UCSD-AML1 (cell line): ENCODE measurements around the gene EFCAB6.
"Not testable (repeated sequence)": the region's sequence is repeated elsewhere in the genome, so short reads cannot be mapped to it uniquely, and the experiment has no call there.

Source experiments
- DNase-seq: peaks from one replicate; lab custom pipeline; 2025; ENCODE audit not compliant: unreplicated experiment; lab: John Stamatoyannopoulos, UW

The EFCAB6 gene

DNA sequence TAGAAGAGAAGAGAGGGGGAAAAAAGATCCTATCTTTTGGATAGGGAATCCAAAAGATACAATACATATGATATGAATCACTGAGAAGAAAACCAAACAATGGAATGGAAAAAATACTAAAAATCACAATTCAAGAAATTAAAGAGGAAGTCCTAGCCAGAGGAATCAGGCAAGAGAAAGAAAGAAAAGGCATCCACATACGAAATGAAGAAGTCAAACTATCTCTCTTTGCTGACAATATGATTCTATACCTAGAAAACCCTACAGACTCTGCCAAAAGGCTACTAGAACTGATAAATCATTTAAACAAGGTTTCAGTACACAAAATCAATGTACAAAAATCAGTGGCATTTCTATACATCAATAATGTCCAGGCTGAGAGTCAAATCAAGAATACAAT, 91.4 kb downstream of the EFCAB6 start:
- no peak for DNase-seq

DNA sequence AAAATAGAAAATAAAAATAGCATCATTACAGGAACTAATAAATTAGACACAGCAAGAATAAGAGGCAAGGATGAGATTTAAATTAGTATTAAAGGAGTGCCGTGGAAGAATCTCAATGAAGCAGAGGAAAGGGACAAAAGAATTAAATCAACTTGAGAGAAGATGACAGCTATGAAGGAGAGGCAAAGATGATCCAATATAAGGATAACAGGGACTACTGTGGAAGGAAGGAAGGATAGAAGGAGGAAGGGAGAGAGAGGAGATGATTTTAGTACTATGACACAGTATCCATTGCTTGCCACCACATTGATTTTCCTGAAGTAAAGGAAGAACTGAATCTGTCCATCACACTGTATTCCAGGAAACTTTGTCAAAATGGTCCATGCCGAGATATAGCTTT, 98.0 kb downstream of the EFCAB6 start:
- DNase-seq, result no peak

DNA sequence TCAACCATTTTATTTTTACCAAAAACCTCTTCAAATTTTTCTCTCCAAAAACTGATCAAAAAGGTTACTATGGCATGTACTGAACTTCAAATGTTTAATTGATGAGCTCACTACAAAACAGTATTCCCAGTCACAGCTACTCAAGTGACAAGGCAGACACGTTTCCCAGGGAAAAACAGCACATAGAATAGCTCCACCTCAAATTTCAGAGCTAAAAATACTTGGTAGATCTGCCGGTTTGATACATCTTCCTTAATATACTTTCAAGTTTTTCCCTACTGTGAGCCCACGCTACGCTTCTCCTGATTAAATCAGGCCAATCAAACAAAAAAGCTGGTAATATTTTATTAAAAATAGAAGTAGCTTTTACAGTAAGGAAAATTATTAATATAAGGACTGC, 100.4 kb downstream of the EFCAB6 start:
- no peak for DNase-seq

DNA sequence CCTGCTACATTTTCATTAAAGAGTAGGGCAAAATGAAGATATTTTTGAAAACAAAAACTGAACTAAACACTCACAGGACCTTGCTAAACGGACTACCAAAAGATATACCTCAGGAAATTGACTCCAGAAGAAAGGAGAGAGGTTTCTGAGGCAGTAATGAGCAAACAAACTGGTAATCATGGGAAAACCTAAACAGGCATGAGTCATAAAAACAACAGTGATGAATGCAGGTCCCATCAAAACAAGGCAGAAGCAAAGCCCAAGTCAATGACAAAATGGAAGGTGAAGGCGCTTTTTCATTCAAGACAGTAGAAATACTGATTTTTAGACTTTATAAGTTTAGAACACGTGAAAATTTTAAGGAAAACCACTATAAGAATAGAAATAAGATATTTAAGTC, 104.5 kb downstream of the EFCAB6 start:
- DNase-seq, result no peak

DNA sequence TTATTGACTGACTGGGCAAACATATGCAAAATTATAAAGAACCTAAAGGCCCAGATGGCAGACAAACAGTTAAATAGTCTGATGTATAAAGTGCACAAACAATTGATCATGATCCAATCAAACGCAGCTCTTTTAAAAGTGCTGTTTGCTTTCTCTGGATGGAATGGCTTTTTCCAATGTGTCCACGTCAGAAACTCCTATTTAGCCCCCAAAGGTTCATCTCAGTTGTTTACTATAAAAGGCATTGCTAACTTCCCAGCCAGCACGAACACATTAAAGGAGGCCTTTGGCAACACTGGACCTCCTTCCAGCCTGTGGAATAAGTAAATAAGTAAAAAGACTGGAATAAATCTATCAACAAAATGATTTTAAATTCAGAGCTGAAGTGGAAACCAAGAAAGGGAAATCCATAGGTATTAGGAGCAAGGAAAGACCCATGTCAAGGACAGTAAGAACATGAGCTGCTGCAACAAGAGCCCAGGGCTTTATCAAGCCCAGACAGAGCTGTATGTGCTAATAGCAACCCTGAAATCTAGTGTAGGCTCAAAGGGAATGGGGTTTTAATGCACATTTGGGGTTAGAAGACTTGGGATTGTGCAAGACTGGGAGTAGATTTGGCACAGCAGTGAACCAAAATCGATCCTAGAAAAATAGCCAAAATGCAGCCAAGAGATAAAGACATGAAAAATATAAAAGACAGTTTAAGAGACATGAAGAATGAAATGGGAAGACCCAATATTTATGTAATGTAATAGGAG, 105.4 kb downstream of the EFCAB6 start:
- DNase-seq, result no peak

DNA sequence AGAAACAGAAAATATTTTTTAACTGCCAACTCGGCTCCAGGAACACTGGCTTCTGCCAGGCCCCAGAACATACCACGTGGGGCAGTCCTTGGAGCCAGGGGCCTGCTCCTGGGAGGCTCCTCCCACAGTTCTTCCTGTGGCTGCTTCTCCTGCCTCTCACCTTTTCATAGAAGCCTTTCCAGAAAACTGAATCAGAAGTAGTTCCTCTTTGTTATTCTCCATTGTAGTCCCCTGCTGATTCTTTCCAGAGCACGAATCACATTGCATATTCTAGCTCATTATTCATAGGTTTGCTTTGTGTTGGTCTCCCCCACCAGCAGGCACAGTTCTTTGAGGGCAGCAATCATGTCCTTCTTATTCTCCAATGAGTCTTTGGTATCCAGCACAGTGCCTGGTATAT, 106.0 kb downstream of the EFCAB6 start:
- no peak for DNase-seq

DNA sequence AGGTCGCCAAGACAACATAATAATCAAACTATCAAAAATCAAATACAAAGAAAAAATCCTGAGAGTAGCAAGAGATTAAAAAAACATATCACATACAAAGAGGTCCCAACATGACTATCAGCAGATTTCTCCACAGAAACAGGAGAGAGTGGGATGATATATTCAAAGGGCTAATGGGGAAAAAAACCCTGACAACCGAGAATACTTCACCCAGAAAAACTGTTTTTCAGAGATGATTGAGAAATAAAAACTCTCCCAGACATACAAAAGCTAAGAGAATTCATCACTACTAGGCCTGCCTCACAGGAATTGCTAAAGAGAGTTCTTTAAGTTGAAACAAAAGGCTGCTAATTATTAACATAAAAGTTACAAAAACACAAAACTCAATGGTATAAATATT, 108.1 kb downstream of the EFCAB6 start:
- DNase-seq, result no peak

DNA sequence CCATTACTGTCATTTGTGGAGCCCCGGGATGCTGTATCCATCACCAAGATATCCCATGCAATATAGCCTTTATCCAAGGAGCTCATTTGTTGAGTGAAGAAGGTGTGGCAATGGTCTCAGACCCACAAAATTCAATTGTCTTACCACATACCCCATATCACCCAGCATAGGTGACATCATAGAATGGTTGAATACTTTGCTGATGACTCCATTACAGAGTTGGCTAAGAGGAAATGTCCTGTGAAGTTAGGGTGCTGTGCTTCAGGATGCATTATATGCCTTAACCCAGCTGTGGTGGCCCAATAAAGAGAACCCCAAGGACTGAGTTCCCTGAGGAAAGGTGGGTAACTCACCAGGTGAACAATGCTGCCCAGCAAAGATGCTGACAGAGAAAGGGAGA, 113.7 kb downstream of the EFCAB6 start:
- no peak for DNase-seq

DNA sequence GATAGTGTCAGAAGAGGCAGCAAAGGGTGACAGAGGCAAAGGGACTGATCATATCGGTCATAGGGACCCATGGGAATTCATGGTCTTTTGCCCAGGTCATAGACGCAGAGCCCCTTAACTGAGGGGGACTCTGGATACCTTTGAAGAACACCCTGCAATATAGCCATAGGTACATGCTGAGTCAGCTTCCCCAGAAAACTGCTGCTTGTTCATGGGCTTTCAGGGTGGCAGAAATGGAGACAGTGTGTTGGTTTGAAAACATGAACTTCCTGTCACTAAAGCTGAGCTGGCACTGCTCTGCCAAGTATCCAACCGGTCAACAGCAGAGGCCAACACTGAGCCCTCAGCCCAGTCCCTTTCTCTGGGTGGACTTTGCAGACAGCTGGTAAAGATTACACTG, 114.2 kb downstream of the EFCAB6 start:
- DNase-seq, result no peak

DNA sequence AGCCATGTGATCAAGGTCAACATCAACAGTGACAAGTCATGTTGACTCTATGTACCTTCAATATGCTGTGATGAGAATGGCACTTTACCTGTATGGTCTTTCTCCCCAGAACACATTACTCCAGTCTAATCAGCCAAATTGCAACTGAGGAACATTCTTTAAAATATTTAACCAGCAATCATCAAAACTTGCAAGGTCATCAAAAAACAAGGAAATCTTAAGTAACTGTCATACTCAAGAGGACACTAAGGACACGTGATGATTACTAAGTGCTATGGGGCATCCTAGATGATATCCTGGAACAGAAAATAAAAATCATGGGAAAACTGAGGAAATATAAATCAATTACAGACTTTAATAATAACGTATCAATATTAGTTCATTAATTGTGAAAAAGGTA, 118.9 kb downstream of the EFCAB6 start:
- no peak for DNase-seq

DNA sequence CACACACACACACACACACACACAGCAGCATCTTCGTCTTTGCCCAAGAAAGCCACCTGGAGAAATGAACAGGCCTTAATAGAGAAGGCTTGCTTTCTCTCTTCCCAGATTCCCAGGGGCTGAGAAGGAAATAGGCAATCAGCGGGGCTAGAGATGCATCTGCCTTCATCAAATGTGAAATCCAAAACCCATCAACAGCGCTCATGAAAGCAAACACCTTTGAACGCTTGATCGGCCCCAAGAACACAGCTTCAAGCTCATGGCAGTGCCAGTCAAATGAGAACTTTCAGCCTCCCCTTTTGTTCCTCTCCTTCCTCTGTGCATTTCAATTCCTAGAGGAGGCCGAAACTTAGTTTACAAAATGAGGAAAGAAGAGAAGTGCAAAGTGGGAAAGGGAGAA, 122.7 kb downstream of the EFCAB6 start:
- DNase-seq, result no peak

DNA sequence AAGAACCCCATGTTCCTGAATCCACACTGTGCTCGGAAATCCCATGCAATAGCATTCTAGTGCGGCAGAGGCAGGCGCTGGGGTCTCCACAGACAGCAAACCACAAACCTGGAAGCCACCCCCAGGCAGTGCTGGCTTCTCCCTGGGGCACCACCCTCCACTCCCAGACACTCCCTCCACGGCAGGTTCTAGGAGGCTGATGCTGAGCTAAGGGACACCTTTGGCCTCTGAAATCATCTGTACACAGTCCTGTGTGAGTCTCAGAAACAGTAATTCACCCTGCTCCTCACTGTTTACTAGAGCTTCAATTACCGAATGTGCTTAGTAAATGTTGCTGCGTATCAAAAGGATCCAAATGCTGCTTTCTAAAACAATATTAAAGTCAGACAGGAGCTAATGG, 129.3 kb downstream of the EFCAB6 start:
- DNase-seq, result no peak

DNA sequence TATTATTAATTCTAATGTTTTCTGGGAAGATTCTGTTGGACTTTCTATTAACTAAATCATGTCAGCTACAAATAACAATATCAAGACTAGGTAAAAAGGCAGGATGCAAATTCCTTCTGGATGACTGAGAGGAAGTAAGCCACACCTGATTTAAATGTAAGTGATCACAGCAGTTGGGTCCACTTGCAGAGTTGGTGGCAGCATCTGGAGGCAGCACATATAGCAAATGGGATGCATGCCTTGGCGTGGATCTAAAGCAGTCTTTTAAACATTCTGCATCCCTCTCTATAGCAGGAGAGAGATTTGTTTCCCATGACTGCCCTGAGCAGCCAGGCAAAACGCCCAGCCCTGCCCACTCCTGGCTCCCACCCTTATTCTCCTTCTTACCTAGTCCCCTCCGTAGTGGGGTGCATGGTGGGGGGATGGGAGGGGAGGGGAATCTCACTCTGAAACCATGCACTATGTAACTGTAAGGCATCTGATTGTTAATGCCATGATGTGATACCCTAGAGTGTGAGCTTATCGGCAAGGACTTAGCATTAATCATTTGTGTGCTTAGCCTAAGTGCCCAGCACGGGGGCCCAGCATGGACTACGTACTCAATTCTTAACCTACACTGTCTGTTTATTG, 130.3 kb downstream of the EFCAB6 start:
- no peak for DNase-seq

DNA sequence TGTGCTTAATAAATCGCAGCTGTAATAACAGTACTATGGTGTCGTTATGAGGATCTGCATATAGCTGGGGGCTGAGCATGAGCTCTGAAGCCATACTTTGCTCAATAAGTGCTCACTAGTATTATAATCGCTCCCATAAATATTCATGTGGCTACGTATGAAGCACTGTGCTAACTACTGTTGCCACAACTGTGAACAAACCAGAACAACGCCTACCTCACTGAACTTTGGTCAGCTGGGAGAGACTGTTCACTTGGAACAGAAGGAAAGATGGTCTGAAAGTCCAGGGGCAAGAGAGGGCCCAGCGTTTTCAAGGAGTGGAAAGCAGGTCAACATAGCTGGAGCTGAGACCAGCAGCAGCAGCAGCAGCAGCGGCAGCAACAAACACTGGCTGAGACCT, 141.6 kb downstream of the EFCAB6 start:
- no peak for DNase-seq

DNA sequence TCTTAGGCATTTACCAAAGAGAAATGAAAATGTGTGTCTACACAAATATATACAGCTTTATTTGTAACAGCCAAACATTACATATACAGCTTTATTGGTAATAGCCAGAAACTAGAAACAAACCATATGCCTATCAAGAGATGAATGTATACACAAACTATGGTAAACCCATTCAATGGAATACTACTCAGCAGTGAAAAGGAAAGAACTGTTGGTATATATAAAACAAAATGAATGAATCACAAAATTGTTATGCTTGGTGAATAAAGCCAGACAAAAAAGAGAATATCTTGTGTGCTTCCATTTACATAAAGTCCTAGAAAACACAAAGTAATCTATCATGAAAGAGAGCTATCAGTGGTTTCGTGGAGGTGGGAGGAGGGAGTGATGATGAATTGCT, 142.9 kb downstream of the EFCAB6 start:
- no peak for DNase-seq

DNA sequence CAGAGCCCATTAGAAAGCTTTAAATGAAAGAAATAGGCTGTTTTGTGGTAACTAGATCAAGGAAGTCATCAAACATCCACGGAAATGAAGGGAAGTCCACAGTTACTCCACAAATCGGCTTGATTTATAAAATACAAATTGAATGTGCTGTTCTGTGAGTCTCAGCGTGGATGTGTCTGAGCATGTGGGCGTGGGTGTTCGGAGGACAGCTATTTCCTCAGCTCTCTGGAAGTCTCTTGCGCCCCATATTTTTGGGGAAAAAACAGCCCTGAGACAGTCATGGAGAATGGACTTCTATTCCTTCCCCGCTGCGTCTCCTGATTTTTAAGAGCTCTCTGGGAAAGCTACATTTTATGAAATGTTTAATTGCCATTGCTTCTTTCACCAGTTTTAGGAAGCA, 144.4 kb downstream of the EFCAB6 start:
- DNase-seq, result no peak

DNA sequence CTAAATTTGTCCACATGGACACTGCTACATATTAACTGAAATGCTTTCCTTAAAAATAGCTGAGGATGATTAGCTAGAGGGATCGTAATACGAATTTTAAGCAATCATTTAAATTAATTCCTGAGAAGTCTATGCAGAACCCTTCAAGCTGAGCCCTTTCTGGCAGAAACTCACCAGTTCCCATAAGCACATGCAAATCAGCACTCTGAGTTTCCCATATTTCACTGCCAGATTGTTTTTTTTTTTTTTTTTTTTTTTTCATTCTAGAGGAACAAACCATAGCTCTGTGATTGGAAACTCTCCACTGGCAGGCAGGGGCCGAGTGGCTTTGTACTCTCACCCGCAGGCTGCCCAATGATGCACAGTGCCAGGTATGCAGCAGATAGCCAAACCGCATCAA, 145.6 kb downstream of the EFCAB6 start:
- DNase-seq, result no peak

DNA sequence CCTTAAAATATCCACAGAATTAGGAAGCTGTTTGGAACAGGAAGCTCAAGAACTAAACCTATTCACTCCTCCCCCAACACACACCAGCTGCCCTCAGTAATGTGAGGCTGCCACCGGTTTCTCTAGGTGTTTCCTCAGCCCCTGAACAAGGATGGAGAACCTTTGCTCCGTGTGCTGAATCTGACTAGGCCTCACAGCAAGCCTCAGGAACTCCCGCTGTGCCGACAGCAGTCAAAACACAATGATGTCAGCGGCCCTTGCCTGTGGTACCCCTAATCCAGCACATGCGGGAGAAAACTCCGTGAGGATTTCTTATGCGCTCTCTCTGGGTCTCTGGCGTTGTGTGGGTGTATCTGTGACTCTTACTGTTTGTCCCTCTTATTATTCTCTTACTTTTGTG, 153.3 kb downstream of the EFCAB6 start:
- no peak for DNase-seq

DNA sequence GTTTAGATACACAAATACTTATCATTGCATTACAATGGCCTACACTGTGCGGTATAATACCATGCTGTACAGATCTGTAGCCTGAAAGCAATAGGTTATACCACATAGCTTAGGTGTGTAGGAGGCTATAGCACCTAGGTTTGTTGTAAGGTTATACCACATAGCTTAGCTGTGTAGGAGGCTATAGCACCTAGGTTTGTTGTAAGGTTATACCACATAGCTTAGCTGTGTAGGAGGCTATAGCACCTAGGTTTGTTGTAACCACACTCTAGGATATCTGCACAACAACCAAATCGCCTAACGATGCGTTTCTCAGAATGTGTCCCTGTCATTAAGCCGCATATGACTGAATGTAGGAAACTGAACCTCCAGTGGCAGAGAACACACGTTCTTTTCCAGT, 155.5 kb downstream of the EFCAB6 start:
- DNase-seq, result not testable (repeated sequence)

DNA sequence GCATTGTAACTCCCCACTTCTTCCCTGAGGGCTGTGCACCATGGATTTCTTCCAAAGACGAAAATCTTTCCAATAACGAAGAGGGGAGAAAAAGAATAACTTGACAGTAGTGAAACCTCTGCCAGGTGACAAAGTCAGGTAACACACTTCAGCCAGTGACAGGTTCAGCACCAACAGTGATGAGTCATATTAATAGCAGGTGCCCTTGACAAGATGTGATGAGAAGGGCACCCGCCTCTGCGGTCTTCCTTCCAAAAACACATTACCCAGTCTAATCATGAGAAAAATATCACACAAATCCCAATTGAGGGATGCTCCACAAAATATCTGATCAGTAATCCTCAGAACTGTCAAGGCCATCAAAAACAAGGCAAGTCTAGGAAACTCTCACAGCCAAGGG, 157.8 kb downstream of the EFCAB6 start:
- DNase-seq, result no peak

DNA sequence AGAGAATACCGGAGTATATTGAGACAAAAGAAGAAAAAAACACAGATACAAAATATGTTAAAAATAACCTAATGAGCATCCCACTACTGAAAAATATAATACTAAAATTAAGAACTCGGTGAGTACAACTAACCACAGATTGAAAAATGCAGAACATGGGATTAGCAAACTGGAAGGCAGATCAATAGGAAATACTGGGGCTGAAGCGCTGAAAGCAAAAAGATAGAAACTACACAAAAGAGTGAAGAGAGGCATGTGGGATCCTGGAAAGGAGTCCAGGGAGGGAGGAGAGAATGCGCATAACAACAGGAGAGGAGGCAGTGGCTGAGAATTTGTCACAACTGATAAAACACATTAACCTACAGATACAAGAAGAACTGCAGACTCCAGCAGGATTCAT, 159.3 kb downstream of the EFCAB6 start:
- DNase-seq, result no peak

DNA sequence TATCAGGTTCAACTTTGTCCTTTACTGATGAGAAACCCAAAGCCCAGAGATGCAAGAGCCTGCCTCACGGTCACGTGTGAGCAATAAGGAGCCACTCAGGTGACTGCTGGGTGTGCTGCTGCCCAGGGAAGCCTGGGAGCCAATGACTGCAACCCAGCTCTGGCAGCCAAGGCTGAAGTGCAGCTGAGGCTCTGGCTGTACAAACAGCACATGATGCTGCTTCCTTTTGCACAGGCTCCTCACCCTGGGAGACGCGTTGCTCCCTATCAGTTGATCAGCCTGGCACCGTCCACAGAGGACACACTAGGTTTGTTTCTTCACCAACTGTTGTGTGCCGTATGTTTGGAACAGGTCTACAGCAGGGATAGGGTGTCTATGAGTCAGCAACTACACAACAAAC, 168.7 kb downstream of the EFCAB6 start:
- no peak for DNase-seq
